Stomach (tissue), 9 donors: Measurements from ENCODE around the gene MON1A. TPM values are rescaled to one million over a fixed set of nuclear protein-coding genes. Genes with fewer than 3 reads are reported as not detected.
A peak's percentile ranks its signal among the peaks of the same experiment; 100 is the strongest.

ENCODE experiments used
- DNase-seq, 2 donors: peaks; one replicate each; pipeline versions ENCODE4 v3.0.0 to v3.0.0-alpha.2; 2013 to 2019
- H3K27ac ChIP-seq, 5 donors: fragments of 200-600 bp in 4 of 5; sonication (generic) in 4 of 5; one replicate each; pipeline ENCODE4 v1.5.1; 2013 to 2019; ENCODE audit warnings: mild to moderate bottlenecking in 1 of 5, moderate library complexity in 1 of 5
- H3K27me3 ChIP-seq, 3 donors: fragments of 200-600 bp; sonication (generic); one replicate each; pipeline ENCODE4 v1.5.1; 2017 to 2019; ENCODE audit warnings: mixed run types in 1 of 3
- H3K36me3 ChIP-seq, 4 donors: fragments of 200-600 bp; sonication (generic); 1 replicate in 3 of 4; 2 replicates in 1 of 4; pipeline ENCODE4 v1.5.1; 2016 to 2019
- H3K4me1 ChIP-seq, 4 donors: fragments of 200-600 bp; sonication (generic); one replicate each; pipeline ENCODE4 v1.5.1; 2016 to 2019
- H3K4me3 ChIP-seq, 4 donors: fragments of 200-600 bp; sonication (generic) in 3 of 4; one replicate each; pipeline ENCODE4 v1.5.1; 2016 to 2019; ENCODE audit warnings: mild to moderate bottlenecking in 1 of 4
- H3K9me3 ChIP-seq, 4 donors: fragments of 200-600 bp; sonication (generic); one replicate each; pipeline ENCODE4 v1.5.1; 2016 to 2019
- EP300 ChIP-seq: sonication (generic); formaldehyde crosslinking; IDR thresholded peaks from one replicate; pipeline ENCODE4 v1.6.1; 2017; ENCODE audit warnings: antibody characterized with exemption
- POLR2A ChIP-seq, 4 donors: fragments of 450-650 bp; IDR thresholded peaks; one replicate each; pipeline ENCODE4 v1.6.1; 2016; ENCODE audit warnings: antibody characterized with exemption in 4 of 4, control low read depth in 2 of 4, mild to moderate bottlenecking in 1 of 4, moderate library complexity in 1 of 4
- POLR2AphosphoS5 ChIP-seq, 3 donors: sonication (generic); formaldehyde crosslinking; IDR thresholded peaks; one replicate each; pipeline ENCODE4 v1.6.1; 2016; ENCODE audit warnings: antibody characterized with exemption in 3 of 3
- WGBS, 5 donors: extraction: QIAGEN DNeasy Blood & Tissue Kit in 3 of 5; methylation state at CpG; one replicate each; pipeline versions ENCODE4 v1.1.5 to v1.1.7; 2013 to 2018; 5-methylcytosine and 5-hydroxymethylcytosine counted together
- intact Hi-C: fragments of 100-400 bp; cut with DNase I; formaldehyde crosslinking; loops from one replicate; pipeline ENCODE4 v1.15.1; 2023; ENCODE audit warnings: low total_unique reads
- polyA plus RNA-seq, 3 donors: library from polyadenylated mRNA; stranded (reverse); fragments of 200-250 nt; gene quantifications; one replicate each; pipeline ENCODE4 v1.2.3, GENCODE V29; 2013
- total RNA-seq, 5 donors: library from RNA; depleted of rRNA; stranded (reverse); fragments of >200 nt; gene quantifications; one replicate each; pipeline versions ENCODE4 v1.1.0 to v1.2.3, GENCODE V29; 2014 to 2016
- TF ChIP-seq, protein P1 (sequence below), 7 experiments: fragments of 450-650 bp in 4 of 7; fragments of 200-600 bp in 3 of 7; sonication (generic) in 3 of 7; IDR thresholded peaks; one replicate each; pipeline ENCODE4 v1.5.1; 2016 to 2019; ENCODE audit warnings: antibody characterized with exemption in 7 of 7, control low read depth in 2 of 7, mild to moderate bottlenecking in 1 of 7
- donor health status: healthy with polysubstance abuse.
- donor health status: Bipolar disorder and iron deficiency.
- donor health status: healthy.

The MON1A gene
- total and polyA plus RNA-seq, 8 donors: 3.9 to 33.8 (median 9.3) TPM

GRCh38 chr3:49930922-49931321 lies 1.3 kb upstream of the MON1A start:
- no peaks in the 10 kb centered on the region for H3K27me3 ChIP-seq
- no peaks in the 10 kb centered on the region for H3K9me3 ChIP-seq
- H3K36me3 ChIP-seq: no peaks in the 10 kb centered on the region
- H3K27ac ChIP-seq: peak overlapping the region in 3 of 5 donors; percentile 77 to 88 (median 88)
- DNase-seq: peak in 1 of 2 donors; percentile 70
- 44 to 67% (median 52%) methylated on average over 1 of the region's 1 CpG for WGBS, 5 donors
- TF ChIP-seq POLR2A (IDR thresholded peaks at IDR 0.05) (no peak), EP300 (no peak), POLR2AphosphoS5 (IDR thresholded peaks at IDR 0.05) (no peak)
- TF ChIP-seq, protein P1, sequence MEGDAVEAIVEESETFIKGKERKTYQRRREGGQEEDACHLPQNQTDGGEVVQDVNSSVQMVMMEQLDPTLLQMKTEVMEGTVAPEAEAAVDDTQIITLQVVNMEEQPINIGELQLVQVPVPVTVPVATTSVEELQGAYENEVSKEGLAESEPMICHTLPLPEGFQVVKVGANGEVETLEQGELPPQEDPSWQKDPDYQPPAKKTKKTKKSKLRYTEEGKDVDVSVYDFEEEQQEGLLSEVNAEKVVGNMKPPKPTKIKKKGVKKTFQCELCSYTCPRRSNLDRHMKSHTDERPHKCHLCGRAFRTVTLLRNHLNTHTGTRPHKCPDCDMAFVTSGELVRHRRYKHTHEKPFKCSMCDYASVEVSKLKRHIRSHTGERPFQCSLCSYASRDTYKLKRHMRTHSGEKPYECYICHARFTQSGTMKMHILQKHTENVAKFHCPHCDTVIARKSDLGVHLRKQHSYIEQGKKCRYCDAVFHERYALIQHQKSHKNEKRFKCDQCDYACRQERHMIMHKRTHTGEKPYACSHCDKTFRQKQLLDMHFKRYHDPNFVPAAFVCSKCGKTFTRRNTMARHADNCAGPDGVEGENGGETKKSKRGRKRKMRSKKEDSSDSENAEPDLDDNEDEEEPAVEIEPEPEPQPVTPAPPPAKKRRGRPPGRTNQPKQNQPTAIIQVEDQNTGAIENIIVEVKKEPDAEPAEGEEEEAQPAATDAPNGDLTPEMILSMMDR (IDR thresholded peaks at IDR 0.05): no peak
- H3K4me3 ChIP-seq: no peak overlapping the region
- H3K4me1 ChIP-seq: peaks cover 11 to 39% (median 23%) of the 10 kb centered on the region in 4 donors
- intact Hi-C loops: no loop called here

- Histone ChIP-seq H3K9me3 (no peaks in the 10 kb centered on the region), H3K4me1 (peaks cover 11 to 39% (median 23%) of the 10 kb centered on the region in 4 donors), H3K27ac (peak overlapping the region; percentile 72 to 90 (median 88)), H3K4me3 (peak overlapping the region; percentile 69 to 87 (median 83)), H3K36me3 (no peaks in the 10 kb centered on the region), H3K27me3 (no peaks in the 10 kb centered on the region)
- TF ChIP-seq, protein P1 (IDR thresholded peaks at IDR 0.05): no peak
- TF ChIP-seq POLR2AphosphoS5 (IDR thresholded peaks at IDR 0.05): no peak
- DNase-seq: no peak
- 22 to 35% (median 28%) methylated on average over 16 of the region's 16 CpGs for WGBS, 5 donors
- intact Hi-C loops: no loop called here
Measured at GRCh38 chr3:49930168-49930690, 618 bp upstream of the MON1A start.

DNA sequence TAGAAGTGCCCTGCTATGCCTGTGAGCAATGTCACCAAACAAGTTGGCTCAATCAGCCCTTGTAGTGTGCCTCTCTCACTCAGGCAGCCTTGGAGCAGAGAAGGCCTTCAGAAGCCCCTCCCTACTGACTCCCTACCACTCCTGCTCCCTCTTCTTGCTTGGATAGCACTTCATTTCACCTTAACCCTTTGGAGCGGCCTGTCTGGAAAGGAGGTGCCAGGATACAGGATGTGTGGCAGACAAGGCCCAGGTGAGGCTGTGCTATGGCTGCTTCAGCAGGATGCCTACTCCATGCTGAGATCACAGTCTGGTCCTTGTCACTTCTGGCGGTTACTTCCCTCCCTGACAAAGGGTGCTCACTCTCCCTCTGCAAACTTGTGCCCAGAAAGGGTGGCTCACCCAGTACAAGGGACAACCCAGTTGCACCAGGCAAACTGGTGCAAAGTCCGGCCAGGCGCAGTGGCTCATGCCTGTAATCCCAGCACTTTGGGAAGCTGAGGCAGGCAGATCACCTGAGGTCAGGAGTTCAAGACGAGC lies 1.1 kb downstream of the MON1A start:
- H3K4me3 ChIP-seq: peak overlapping the region; percentile 69 to 87 (median 83)
- peaks cover 0 to 6% (median 4%) of the 10 kb centered on the region in 4 donors for H3K36me3 ChIP-seq
- peaks cover 11 to 39% (median 23%) of the 10 kb centered on the region in 4 donors for H3K4me1 ChIP-seq
- H3K27me3 ChIP-seq: no peaks in the 10 kb centered on the region
- TF ChIP-seq, protein P1 (IDR thresholded peaks at IDR 0.05): no peak
- TF ChIP-seq POLR2A (IDR thresholded peaks at IDR 0.05) (no peak), EP300 (no peak), POLR2AphosphoS5 (IDR thresholded peaks at IDR 0.05) (no peak)
- intact Hi-C loops: no loop called here
- DNase-seq: peak in 1 of 2 donors; percentile 26
- 55 to 72% (median 64%) methylated on average over 5 of the region's 5 CpGs for WGBS, 5 donors
- no peaks in the 10 kb centered on the region for H3K9me3 ChIP-seq
- peak overlapping the region in 1 of 5 donors; percentile 90 for H3K27ac ChIP-seq

GRCh38 chr3:49927798-49928197 lies 1.8 kb downstream of the MON1A start:
- intact Hi-C loops: no loop called here
- DNase-seq: no peak
- no peak overlapping the region for H3K27ac ChIP-seq
- no peaks in the 10 kb centered on the region for H3K27me3 ChIP-seq
- peaks cover 11 to 39% (median 23%) of the 10 kb centered on the region in 4 donors for H3K4me1 ChIP-seq
- WGBS, 5 donors: 90 to 94% (median 93%) methylated on average over 5 of the region's 5 CpGs
- TF ChIP-seq, protein P1 (IDR thresholded peaks at IDR 0.05): no peak
- TF ChIP-seq POLR2A (IDR thresholded peaks at IDR 0.05) (no peak), EP300 (no peak), POLR2AphosphoS5 (IDR thresholded peaks at IDR 0.05) (no peak)
- peaks cover 0 to 10% (median 6%) of the 10 kb centered on the region in 4 donors for H3K36me3 ChIP-seq
- H3K4me3 ChIP-seq: no peak overlapping the region
- H3K9me3 ChIP-seq: no peaks in the 10 kb centered on the region
